ENCODE measurements around the gene SLC45A3. TPM values are rescaled to one million over a fixed set of nuclear protein-coding genes. Genes with fewer than 3 reads are reported as not detected.

SLC45A3 gene
- total RNA-seq, 1 experiment from 2014 or later = 16.7 TPM

DNA sequence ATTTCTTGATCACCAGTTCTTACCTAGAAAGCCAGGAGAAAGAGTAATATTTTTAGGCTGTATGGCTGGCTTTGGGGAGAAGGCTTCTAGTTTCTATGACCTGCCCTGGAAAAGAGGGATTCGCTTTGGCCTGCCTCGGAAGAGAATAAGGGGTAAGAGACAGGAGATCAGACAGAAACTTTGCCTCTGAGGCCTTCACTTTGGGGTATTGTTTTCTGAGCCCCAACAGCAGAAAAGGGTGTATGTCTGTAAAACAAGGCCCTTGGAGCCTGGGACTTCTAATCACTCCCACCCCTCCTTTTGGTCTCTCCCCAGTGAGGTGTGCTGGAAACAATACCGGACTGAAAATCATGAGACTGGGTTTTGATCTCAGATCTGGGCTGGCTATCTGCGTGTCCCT is 5.1 kb downstream of the SLC45A3 start:
- H3K4me3 Mint-ChIP-seq = no peak overlapping the region
- Histone ChIP-seq H3K56ac (ENCODE audit: insufficient read length, low read depth, low read length) (no peak overlapping the region), H3K23ac (ENCODE audit: insufficient read length, low read depth, low read length) (no peak overlapping the region), H2AK5ac (ENCODE audit: insufficient read length, low read length) (no peak overlapping the region), H2BK120ac (ENCODE audit: low read depth, low read length, poor library complexity, severe bottlenecking) (no peak overlapping the region), H2BK12ac (ENCODE audit: insufficient read length, low read depth, low read length) (no peak overlapping the region), H3K4me1 (ENCODE audit: insufficient read depth, low read length) (peaks cover 13% of the 10 kb centered on the region; the same call in 1 of the 2 replicates), H2AFZ (ENCODE audit: low read length) (no peak overlapping the region), H3K79me1 (ENCODE audit: insufficient read depth, low read depth, low read length, poor library complexity, severe bottlenecking) (no peaks in the 10 kb centered on the region), H3K27ac (ENCODE audit: insufficient read length, low read depth, low read length) (no peak overlapping the region), H3K79me2 (ENCODE audit: insufficient read depth, low read length) (no peaks in the 10 kb centered on the region; the same call in 1 of the 2 replicates), H3K18ac (ENCODE audit: insufficient read length, low read depth, low read length) (no peak overlapping the region), H3K4me2 (ENCODE audit: insufficient read depth, insufficient read length, low read length) (no peak overlapping the region), H2BK5ac (ENCODE audit: insufficient read length, low read length) (no peak overlapping the region), H3K27me3 (ENCODE audit: insufficient read depth, low read length) (no peaks in the 10 kb centered on the region), H4K8ac (replicated peaks; ENCODE audit: insufficient read length, low read depth, low read length) (no peak overlapping the region), H4K5ac (ENCODE audit: insufficient read length, low read depth, low read length) (no peak overlapping the region), H4K20me1 (ENCODE audit: control insufficient read depth, insufficient read depth, insufficient read length) (no peaks in the 10 kb centered on the region), H3T11ph (ENCODE audit: low read length) (no peak overlapping the region), H3K9me3 (ENCODE audit: control insufficient read depth, low read depth, low read length) (no peaks in the 10 kb centered on the region), H3K9ac (ENCODE audit: extremely low read depth, insufficient read length, low read length) (no peak overlapping the region), H3K4ac (ENCODE audit: low read depth, low read length) (no peak overlapping the region), H3K14ac (ENCODE audit: insufficient read depth, low read length) (no peak overlapping the region), H2BK15ac (ENCODE audit: low read depth, low read length) (no peak overlapping the region), H2BK20ac (ENCODE audit: low read depth, low read length, poor library complexity, severe bottlenecking) (no peak overlapping the region), H3K23me2 (ENCODE audit: insufficient read length, low read depth, low read length, poor library complexity, severe bottlenecking) (peaks cover 8% of the 10 kb centered on the region), H4K91ac (ENCODE audit: insufficient read length, low read depth, low read length) (no peak overlapping the region)
- H3K36me3 Mint-ChIP-seq (ENCODE audit: insufficient read depth in 1 of 3, low read depth in 3 of 3) = no peaks in the 10 kb centered on the region; a peak in 2 of 7 replicates
- H3K27me3 Mint-ChIP-seq (ENCODE audit: low read depth) = no peaks in the 10 kb centered on the region
- no CpG with 5 or more reads among the region's 4 CpGs for WGBS (ENCODE audit: extremely low coverage, insufficient read length, low lambda C conversion rate)
- DNase-seq = no peak
- H3K9me3 Mint-ChIP-seq = no peaks in the 10 kb centered on the region; a peak in 1 of 5 replicates
- TF ChIP-seq CTCF (conservative IDR thresholded peaks at IDR 0.05) = no peak
- H3K27ac Mint-ChIP-seq = peak overlapping the region; percentile 59 to 78 (median 69); a peak in 5 of 7 replicates
- H3K4me1 Mint-ChIP-seq = peaks cover 73 to 75% of the 10 kb centered on the region in 2 experiments
